HG03460 (cell line): Measurements from ENCODE around the gene NECAP2.
"Not testable (repeated sequence)": the region's sequence is repeated elsewhere in the genome, so short reads cannot be mapped to it uniquely, and the experiment has no call there.

Source experiments
- ATAC-seq: cut with Tn5 transposase; IDR thresholded peaks from one replicate; pipeline ENCODE4 v1.9.1; 2021; ENCODE audit not compliant: unreplicated experiment

The NECAP2 gene

GRCh38 chr1:16456151-16456550, 15.6 kb downstream of the NECAP2 start:
- not testable (repeated sequence) for ATAC-seq

GRCh38 chr1:16458831-16459230, 18.3 kb downstream of the NECAP2 start:
- no peak for ATAC-seq

- ATAC-seq: no peak
Measured at GRCh38 chr1:16459352-16459925, 18.9 kb downstream of the NECAP2 start.

GRCh38 chr1:16461681-16462080, 21.2 kb downstream of the NECAP2 start:
- ATAC-seq: no peak

- ATAC-seq: no peak
Measured at GRCh38 chr1:16462773-16463330, 22.3 kb downstream of the NECAP2 start.

GRCh38 chr1:16464917-16465625, 24.5 kb downstream of the NECAP2 start:
- no peak for ATAC-seq

GRCh38 chr1:16468558-16468957, 28.0 kb downstream of the NECAP2 start:
- no peak for ATAC-seq

- no peak for ATAC-seq
Measured at GRCh38 chr1:16474166-16474800, 33.8 kb downstream of the NECAP2 start.

GRCh38 chr1:16474891-16475290, 34.4 kb downstream of the NECAP2 start:
- not testable (repeated sequence) for ATAC-seq

GRCh38 chr1:16475771-16476770, 35.5 kb downstream of the NECAP2 start:
- ATAC-seq: not testable (repeated sequence)

- no peak for ATAC-seq
Measured at GRCh38 chr1:16478091-16478490, 37.6 kb downstream of the NECAP2 start.

GRCh38 chr1:16483146-16483545, 42.6 kb downstream of the NECAP2 start:
- not testable (repeated sequence) for ATAC-seq

- ATAC-seq: not testable (repeated sequence)
Measured at GRCh38 chr1:16483639-16484500, 43.3 kb downstream of the NECAP2 start.

- ATAC-seq: no peak
Measured at GRCh38 chr1:16484501-16484835, 43.9 kb downstream of the NECAP2 start.

GRCh38 chr1:16484931-16485330, 44.4 kb downstream of the NECAP2 start:
- ATAC-seq: no peak

- not testable (repeated sequence) for ATAC-seq
Measured at GRCh38 chr1:16486316-16486715, 45.8 kb downstream of the NECAP2 start.

GRCh38 chr1:16487011-16487410, 46.5 kb downstream of the NECAP2 start:
- ATAC-seq: not testable (repeated sequence)

GRCh38 chr1:16489195-16489880, 48.8 kb downstream of the NECAP2 start:
- ATAC-seq: not testable (repeated sequence)

- no peak for ATAC-seq
Measured at GRCh38 chr1:16491056-16491675, 50.6 kb downstream of the NECAP2 start.
